HL-60 (cell line): Measurements from ENCODE around the gene DUSP19.

Experiments
- CTCF ChIP-seq: IDR thresholded peaks from one replicate; pipeline ENCODE4 v1.5.1; 2011; ENCODE audit warnings: low read length, control low read depth, inconsistent platforms; ENCODE audit not compliant: insufficient read depth
- GABPA ChIP-seq: IDR thresholded peaks from 2 replicates; pipeline ENCODE4 v1.6.1; 2012; ENCODE audit warnings: low read depth
- POLR2AphosphoS5 ChIP-seq: IDR thresholded peaks from 2 replicates; pipeline ENCODE4 v1.6.1; 2012; ENCODE audit warnings: low read depth
- REST ChIP-seq: IDR thresholded peaks from 2 replicates; pipeline ENCODE4 v1.6.1; 2012; ENCODE audit warnings: low read depth; ENCODE audit not compliant: insufficient replicate concordance

- TF ChIP-seq CTCF (no peak), POLR2AphosphoS5 (no peak), REST (no peak), GABPA (no peak)
These were observed 41.4 kb upstream of the DUSP19 start for GRCh38 chr2:183037074-183037552.
